ENCODE data around the gene GCNT3.
"Not testable (repeated sequence)": the region's sequence is repeated elsewhere in the genome, so short reads cannot be mapped to it uniquely, and the experiment has no call there.

- TF ChIP-seq, protein P1, sequence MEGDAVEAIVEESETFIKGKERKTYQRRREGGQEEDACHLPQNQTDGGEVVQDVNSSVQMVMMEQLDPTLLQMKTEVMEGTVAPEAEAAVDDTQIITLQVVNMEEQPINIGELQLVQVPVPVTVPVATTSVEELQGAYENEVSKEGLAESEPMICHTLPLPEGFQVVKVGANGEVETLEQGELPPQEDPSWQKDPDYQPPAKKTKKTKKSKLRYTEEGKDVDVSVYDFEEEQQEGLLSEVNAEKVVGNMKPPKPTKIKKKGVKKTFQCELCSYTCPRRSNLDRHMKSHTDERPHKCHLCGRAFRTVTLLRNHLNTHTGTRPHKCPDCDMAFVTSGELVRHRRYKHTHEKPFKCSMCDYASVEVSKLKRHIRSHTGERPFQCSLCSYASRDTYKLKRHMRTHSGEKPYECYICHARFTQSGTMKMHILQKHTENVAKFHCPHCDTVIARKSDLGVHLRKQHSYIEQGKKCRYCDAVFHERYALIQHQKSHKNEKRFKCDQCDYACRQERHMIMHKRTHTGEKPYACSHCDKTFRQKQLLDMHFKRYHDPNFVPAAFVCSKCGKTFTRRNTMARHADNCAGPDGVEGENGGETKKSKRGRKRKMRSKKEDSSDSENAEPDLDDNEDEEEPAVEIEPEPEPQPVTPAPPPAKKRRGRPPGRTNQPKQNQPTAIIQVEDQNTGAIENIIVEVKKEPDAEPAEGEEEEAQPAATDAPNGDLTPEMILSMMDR (conservative IDR thresholded peaks at IDR 0.05 in 1 of 2, IDR thresholded peaks at IDR 0.05 in 1 of 2; ENCODE audit: extremely low read depth in 1 of 2, insufficient read depth in 1 of 2, low read depth in 1 of 2, low read length in 2 of 2) = not testable (repeated sequence)
- TF ChIP-seq EZH2 (IDR thresholded peaks at IDR 0.05; ENCODE audit: borderline replicate concordance, low read length) = not testable (repeated sequence)
Observed at GRCh38 chr15:59645812-59646211, 34.2 kb downstream of the GCNT3 start.

Measured in mammary epithelial cell (primary cell).